ENCODE measurements around the gene MAPT.

DNA sequence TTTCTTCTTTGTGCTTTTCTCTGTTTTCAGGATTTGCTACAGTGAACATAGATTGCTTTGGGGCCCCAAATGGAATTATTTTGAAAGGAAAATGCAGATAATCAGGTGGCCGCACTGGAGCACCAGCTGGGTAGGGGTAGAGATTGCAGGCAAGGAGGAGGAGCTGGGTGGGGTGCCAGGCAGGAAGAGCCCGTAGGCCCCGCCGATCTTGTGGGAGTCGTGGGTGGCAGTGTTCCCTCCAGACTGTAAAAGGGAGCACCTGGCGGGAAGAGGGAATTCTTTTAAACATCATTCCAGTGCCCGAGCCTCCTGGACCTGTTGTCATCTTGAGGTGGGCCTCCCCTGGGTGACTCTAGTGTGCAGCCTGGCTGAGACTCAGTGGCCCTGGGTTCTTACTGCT, 105.9 kb downstream of the MAPT start:
- TF ChIP-seq, protein P1, sequence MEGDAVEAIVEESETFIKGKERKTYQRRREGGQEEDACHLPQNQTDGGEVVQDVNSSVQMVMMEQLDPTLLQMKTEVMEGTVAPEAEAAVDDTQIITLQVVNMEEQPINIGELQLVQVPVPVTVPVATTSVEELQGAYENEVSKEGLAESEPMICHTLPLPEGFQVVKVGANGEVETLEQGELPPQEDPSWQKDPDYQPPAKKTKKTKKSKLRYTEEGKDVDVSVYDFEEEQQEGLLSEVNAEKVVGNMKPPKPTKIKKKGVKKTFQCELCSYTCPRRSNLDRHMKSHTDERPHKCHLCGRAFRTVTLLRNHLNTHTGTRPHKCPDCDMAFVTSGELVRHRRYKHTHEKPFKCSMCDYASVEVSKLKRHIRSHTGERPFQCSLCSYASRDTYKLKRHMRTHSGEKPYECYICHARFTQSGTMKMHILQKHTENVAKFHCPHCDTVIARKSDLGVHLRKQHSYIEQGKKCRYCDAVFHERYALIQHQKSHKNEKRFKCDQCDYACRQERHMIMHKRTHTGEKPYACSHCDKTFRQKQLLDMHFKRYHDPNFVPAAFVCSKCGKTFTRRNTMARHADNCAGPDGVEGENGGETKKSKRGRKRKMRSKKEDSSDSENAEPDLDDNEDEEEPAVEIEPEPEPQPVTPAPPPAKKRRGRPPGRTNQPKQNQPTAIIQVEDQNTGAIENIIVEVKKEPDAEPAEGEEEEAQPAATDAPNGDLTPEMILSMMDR (IDR thresholded peaks at IDR 0.05; ENCODE audit: poor library complexity), result no peak
- no peak for TF ChIP-seq EZH2phosphoT487 (IDR thresholded peaks at IDR 0.05; ENCODE audit: low read depth, severe bottlenecking, unreplicated experiment)
